H9 (cell line): ENCODE measurements around the gene NUDT8. TPM values are rescaled to one million over a fixed set of nuclear protein-coding genes. Genes with fewer than 3 reads are reported as not detected.

ENCODE experiments used
- DNase-seq: peaks from one replicate; pipeline ENCODE4 v3.0.0-alpha.2; 2017
- H2AFZ ChIP-seq: one replicate; pipeline ENCODE4 v1.6.1; 2013; ENCODE audit warnings: mild to moderate bottlenecking, low read length, control low read depth, moderate library complexity
- H2AK5ac ChIP-seq: 2 replicates; pipeline ENCODE4 v1.6.1; 2013; ENCODE audit warnings: low read length, control low read depth, mixed read lengths; ENCODE audit not compliant: insufficient read length
- H2BK120ac ChIP-seq: one replicate; pipeline ENCODE4 v1.6.1; 2013; ENCODE audit warnings: low read depth, mild to moderate bottlenecking, low read length, control low read depth, inconsistent platforms; ENCODE audit not compliant: poor library complexity, severe bottlenecking
- H2BK12ac ChIP-seq: 2 replicates; pipeline ENCODE4 v1.6.1; 2013; ENCODE audit warnings: low read length, control low read depth, mixed read lengths, low read depth; ENCODE audit not compliant: insufficient read length
- H2BK15ac ChIP-seq: 2 replicates; pipeline ENCODE4 v1.6.1; 2013; ENCODE audit warnings: low read depth, low read length, control low read depth
- H2BK20ac ChIP-seq: one replicate; pipeline ENCODE4 v1.6.1; 2013; ENCODE audit warnings: low read depth, mild to moderate bottlenecking, low read length, control low read depth, inconsistent platforms; ENCODE audit not compliant: poor library complexity, severe bottlenecking
- H2BK5ac ChIP-seq: 2 replicates; pipeline ENCODE4 v1.6.1; 2013; ENCODE audit warnings: low read length, control low read depth, mixed read lengths; ENCODE audit not compliant: insufficient read length
- H3K14ac ChIP-seq: 2 replicates; pipeline ENCODE4 v1.6.1; 2013; ENCODE audit warnings: low read length, control low read depth; ENCODE audit not compliant: insufficient read depth
- H3K18ac ChIP-seq: 2 replicates; pipeline ENCODE4 v1.6.1; 2013; ENCODE audit warnings: low read depth, mild to moderate bottlenecking, mixed read lengths, low read length, control low read depth; ENCODE audit not compliant: insufficient read length
- H3K23ac ChIP-seq: 2 replicates; pipeline ENCODE4 v1.6.1; 2013; ENCODE audit warnings: low read length, control low read depth, mixed read lengths, low read depth; ENCODE audit not compliant: insufficient read length
- H3K23me2 ChIP-seq: 2 replicates; pipeline ENCODE4 v1.6.1; 2013; ENCODE audit warnings: low read depth, mild to moderate bottlenecking, mixed read lengths, low read length, control low read depth; ENCODE audit not compliant: insufficient read length, poor library complexity, severe bottlenecking
- H3K27ac ChIP-seq: 2 replicates; pipeline ENCODE4 v1.5.1; 2013; ENCODE audit warnings: low read length, control low read depth, mixed read lengths, low read depth; ENCODE audit not compliant: insufficient read length
- H3K27me3 ChIP-seq: 2 replicates; pipeline ENCODE4 v1.6.1; 2013; ENCODE audit warnings: low read length, control low read depth, inconsistent platforms; ENCODE audit not compliant: insufficient read depth
- H3K4ac ChIP-seq: 2 replicates; pipeline ENCODE4 v1.6.1; 2013; ENCODE audit warnings: low read depth, mild to moderate bottlenecking, control low read depth, inconsistent platforms, low read length, moderate library complexity
- H3K4me1 ChIP-seq: 2 replicates; pipeline ENCODE4 v1.6.1; 2013; ENCODE audit warnings: low read length, control low read depth, inconsistent platforms; ENCODE audit not compliant: insufficient read depth
- H3K4me2 ChIP-seq: 2 replicates; pipeline ENCODE4 v1.6.1; 2013; ENCODE audit warnings: low read length, control low read depth, mixed read lengths; ENCODE audit not compliant: insufficient read length, insufficient read depth
- H3K56ac ChIP-seq: 2 replicates; pipeline ENCODE4 v1.6.1; 2013; ENCODE audit warnings: low read depth, mild to moderate bottlenecking, mixed read lengths, low read length, control low read depth; ENCODE audit not compliant: insufficient read length
- H3K79me1 ChIP-seq: 2 replicates; pipeline ENCODE4 v1.6.1; 2013; ENCODE audit warnings: low read depth, mild to moderate bottlenecking, moderate library complexity, low read length, control low read depth, inconsistent platforms; ENCODE audit not compliant: insufficient read depth, poor library complexity, severe bottlenecking
- H3K79me2 ChIP-seq: 2 replicates; pipeline ENCODE4 v1.6.1; 2013; ENCODE audit warnings: low read length, control low read depth, inconsistent platforms; ENCODE audit not compliant: insufficient read depth
- H3K9ac ChIP-seq: 2 replicates; pipeline ENCODE4 v1.6.1; 2013; ENCODE audit warnings: low read length, control low read depth, mixed read lengths; ENCODE audit not compliant: insufficient read length; ENCODE audit errors: extremely low read depth
- H3K9me3 ChIP-seq: one replicate; pipeline ENCODE4 v1.6.1; 2013; ENCODE audit warnings: low read depth, low read length, inconsistent platforms; ENCODE audit not compliant: control insufficient read depth
- H3T11ph ChIP-seq: one replicate; pipeline ENCODE4 v1.6.1; 2013; ENCODE audit warnings: mild to moderate bottlenecking, low read length, control low read depth, inconsistent platforms
- H4K20me1 ChIP-seq: one replicate; pipeline ENCODE4 v1.6.1; 2013; ENCODE audit not compliant: control insufficient read depth, insufficient read length, insufficient read depth
- H4K5ac ChIP-seq: 2 replicates; pipeline ENCODE4 v1.6.1; 2013; ENCODE audit warnings: low read depth, mild to moderate bottlenecking, mixed read lengths, low read length, control low read depth; ENCODE audit not compliant: insufficient read length
- H4K8ac ChIP-seq: replicated peaks from 2 replicates; pipeline ENCODE4 v1.6.1; 2013; ENCODE audit warnings: low read length, control low read depth, mixed read lengths, low read depth; ENCODE audit not compliant: insufficient read length
- H4K91ac ChIP-seq: 2 replicates; pipeline ENCODE4 v1.6.1; 2013; ENCODE audit warnings: low read depth, mild to moderate bottlenecking, moderate library complexity, mixed read lengths, low read length, control low read depth; ENCODE audit not compliant: insufficient read length
- H3K27ac Mint-ChIP-seq, 3 experiments: 2 replicates in 2 of 3; 3 replicates in 1 of 3; pipeline ENCODE4 v1.8.0; 2020 to 2021; ENCODE audit warnings: mixed read lengths in 3 of 3, mild to moderate bottlenecking in 1 of 3, moderate library complexity in 1 of 3
- H3K27me3 Mint-ChIP-seq: 2 replicates; pipeline ENCODE4 v1.8.0; 2021; ENCODE audit warnings: low read depth, mild to moderate bottlenecking, moderate library complexity, mixed read lengths
- H3K36me3 Mint-ChIP-seq, 3 experiments: 2 replicates in 2 of 3; 3 replicates in 1 of 3; pipeline ENCODE4 v1.8.0; 2020 to 2021; ENCODE audit warnings: low read depth in 3 of 3, mixed read lengths in 3 of 3; ENCODE audit not compliant: insufficient read depth in 1 of 3
- H3K4me1 Mint-ChIP-seq, 2 experiments: 2 replicates each; pipeline ENCODE4 v1.8.0; 2020; ENCODE audit warnings: mixed read lengths in 2 of 2
- H3K4me3 Mint-ChIP-seq, 2 experiments: 2 replicates in 1 of 2; 3 replicates in 1 of 2; pipeline ENCODE4 v1.8.0; 2020 to 2021; ENCODE audit warnings: mild to moderate bottlenecking in 2 of 2, mixed read lengths in 2 of 2, moderate library complexity in 1 of 2
- H3K9me3 Mint-ChIP-seq, 2 experiments: 2 replicates in 1 of 2; 3 replicates in 1 of 2; pipeline ENCODE4 v1.8.0; 2020; ENCODE audit warnings: mild to moderate bottlenecking in 2 of 2, mixed read lengths in 2 of 2, moderate library complexity in 1 of 2
- CTCF ChIP-seq: fragments of 200-600 bp; sonication (generic); conservative IDR thresholded peaks from 3 replicates; pipeline ENCODE4 v1.8.0; 2021; ENCODE audit warnings: antibody characterized with exemption, mild to moderate bottlenecking
- WGBS: extraction: QIAGEN DNeasy Blood & Tissue Kit; methylation state at CpG from one replicate; pipeline ENCODE4 v1.1.7; 2013; ENCODE audit warnings: missing lambda C conversion rate, low lambda C conversion rate, mixed read lengths; ENCODE audit not compliant: insufficient read length; ENCODE audit errors: extremely low coverage; 5-methylcytosine and 5-hydroxymethylcytosine counted together
- total RNA-seq: library from RNA; stranded (reverse); gene quantifications from 2 replicates; pipeline ENCODE4 v1.2.1, GENCODE V29; 2021

Gene NUDT8
- total RNA-seq, 1 experiment from 2014 or later: 6.5 TPM

GRCh38 chr11:67668192-67668551 is 38.4 kb upstream of the NUDT8 start:
- H3K18ac ChIP-seq: no peak overlapping the region
- no peak overlapping the region for H2AK5ac ChIP-seq
- H3K4ac ChIP-seq: no peak overlapping the region
- no peaks in the 10 kb centered on the region for H3K27me3 ChIP-seq
- no peaks in the 10 kb centered on the region for H3K4me1 ChIP-seq
- no peak overlapping the region for H3K23ac ChIP-seq
- H3K56ac ChIP-seq: no peak overlapping the region
- no peak overlapping the region for H3K27ac ChIP-seq
- no peak overlapping the region for H4K5ac ChIP-seq
- no peak overlapping the region for H2BK15ac ChIP-seq
- no peak overlapping the region for H3K4me2 ChIP-seq
- Mint-ChIP-seq H3K9me3 (no peaks in the 10 kb centered on the region), H3K27ac (no peak overlapping the region), H3K4me3 (no peak overlapping the region), H3K4me1 (no peaks in the 10 kb centered on the region), H3K36me3 (no peaks in the 10 kb centered on the region), H3K27me3 (peaks cover 6% of the 10 kb centered on the region)
- H3K14ac ChIP-seq: no peak overlapping the region
- H3K79me1 ChIP-seq: no peaks in the 10 kb centered on the region
- H4K91ac ChIP-seq: no peak overlapping the region
- H2BK20ac ChIP-seq: no peak overlapping the region
- DNase-seq: no peak
- no peak overlapping the region for H2BK12ac ChIP-seq
- no peak overlapping the region for H3T11ph ChIP-seq
- no peak for TF ChIP-seq CTCF
- H3K23me2 ChIP-seq: no peaks in the 10 kb centered on the region
- no peak overlapping the region for H2BK120ac ChIP-seq
- H3K9ac ChIP-seq: no peak overlapping the region
- no peaks in the 10 kb centered on the region for H3K79me2 ChIP-seq
- H3K9me3 ChIP-seq: no peaks in the 10 kb centered on the region
- no peak overlapping the region for H2AFZ ChIP-seq
- no CpG with 5 or more reads among the region's 5 CpGs for WGBS
- no peak overlapping the region for H4K8ac ChIP-seq
- H2BK5ac ChIP-seq: no peak overlapping the region
- H4K20me1 ChIP-seq: no peaks in the 10 kb centered on the region
